Lower leg skin (tissue), 3 donors: ENCODE data around the gene PRR32.

ENCODE experiments used
- CTCF ChIP-seq, 3 donors: fragments of 450-650 bp; IDR thresholded peaks; one replicate each; pipeline ENCODE4 v1.5.1; 2016; ENCODE audit warnings: antibody characterized with exemption in 3 of 3, mild to moderate bottlenecking in 3 of 3, moderate library complexity in 2 of 3
- POLR2A ChIP-seq, 2 donors: fragments of 450-650 bp; IDR thresholded peaks; one replicate each; pipeline ENCODE4 v1.6.1; 2016 to 2017; ENCODE audit warnings: antibody characterized with exemption in 2 of 2, mild to moderate bottlenecking in 1 of 2, moderate library complexity in 1 of 2

- TF ChIP-seq CTCF (IDR thresholded peaks at IDR 0.05) (no peak), POLR2A (IDR thresholded peaks at IDR 0.05) (no peak)
These were observed 1.3 kb downstream of the PRR32 start for GRCh38 chrX:126820700-126821420.
